Stimulated activated effector memory CD8-positive, alpha-beta T cell treated with anti-CD3 and anti-CD28 coated beads, Interleukin-12 subunit alpha, Interleukin-12 subunit beta, amount 100 ng/mL, for 72 hours (primary cell): ENCODE measurements around the gene OVOL2.
A peak's percentile ranks its signal among the peaks of the same experiment; 100 is the strongest.
"Not testable (repeated sequence)": the region's sequence is repeated elsewhere in the genome, so short reads cannot be mapped to it uniquely, and the experiment has no call there.

Experiments
- ATAC-seq: fragments of 150-1000 bp; cut with Tn5 transposase; 2 replicates; pipeline ENCODE4 v1.10.0; 2021
- DNase-seq, 2 donors: peaks; one replicate each; pipeline ENCODE4 v3.0.0; 2021 to 2022; ENCODE audit warnings: low spot score in 2 of 2
- H3K27ac Mint-ChIP-seq: one replicate; pipeline ENCODE4 v1.8.0; 2022; ENCODE audit warnings: mild to moderate bottlenecking, mixed read lengths
- H3K36me3 Mint-ChIP-seq: one replicate; pipeline ENCODE4 v1.8.0; 2022; ENCODE audit warnings: mild to moderate bottlenecking, mixed read lengths
- H3K4me1 Mint-ChIP-seq: one replicate; pipeline ENCODE4 v1.8.0; 2022; ENCODE audit warnings: mixed read lengths
- H3K4me3 Mint-ChIP-seq: one replicate; pipeline ENCODE4 v1.8.0; 2022; ENCODE audit warnings: mild to moderate bottlenecking, mixed read lengths
- H3K9me3 Mint-ChIP-seq: one replicate; pipeline ENCODE4 v1.8.0; 2022; ENCODE audit warnings: mixed read lengths

OVOL2 gene

GRCh38 chr20:18057101-18057993, at the start of gene OVOL2:
Gene OVOL2, minus strand, starts transcription at chr20:18057916. Its CDS starts 282 bp downstream, at chr20:18057634.
- Mint-ChIP-seq H3K27ac (no peak within 1 kb of the TSS), H3K9me3 (no peaks in the 10 kb centered on the region)
- ATAC-seq = no peak

DNA sequence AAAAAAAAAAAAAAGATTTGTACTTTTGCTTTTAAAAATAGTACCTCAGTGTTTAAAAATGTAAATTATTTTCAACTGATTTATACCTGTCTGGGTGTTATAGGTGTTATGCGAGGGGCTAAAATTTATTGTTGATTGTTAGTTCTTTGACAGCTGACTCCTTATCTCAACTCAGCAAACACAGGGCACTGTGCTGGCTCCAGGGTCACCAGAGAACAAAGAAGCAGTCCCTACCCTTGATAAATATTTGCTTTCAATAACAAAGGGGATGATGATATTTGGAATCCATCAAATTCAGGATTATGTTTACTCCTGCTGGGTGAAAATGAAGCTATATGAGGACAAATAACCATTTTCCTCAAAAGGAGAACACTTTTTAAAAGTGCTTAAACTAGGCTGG, 45.8 kb upstream of the OVOL2 start:
- Mint-ChIP-seq H3K4me3 (no peak overlapping the region), H3K4me1 (no peaks in the 10 kb centered on the region), H3K36me3 (no peaks in the 10 kb centered on the region), H3K9me3 (no peaks in the 10 kb centered on the region), H3K27ac (no peak overlapping the region)
- ATAC-seq = no peak
- peak in 1 of 2 donors; percentile 6 for DNase-seq

More at GRCh38 chr20:18057101-18057993, at the start of gene OVOL2:
- DNase-seq = no peak
- H3K36me3 Mint-ChIP-seq = no peaks in the 10 kb centered on the region
- H3K4me1 Mint-ChIP-seq = peaks cover 13% of the 10 kb centered on the region
- H3K4me3 Mint-ChIP-seq = peak within 1 kb of the TSS; percentile 18

DNA sequence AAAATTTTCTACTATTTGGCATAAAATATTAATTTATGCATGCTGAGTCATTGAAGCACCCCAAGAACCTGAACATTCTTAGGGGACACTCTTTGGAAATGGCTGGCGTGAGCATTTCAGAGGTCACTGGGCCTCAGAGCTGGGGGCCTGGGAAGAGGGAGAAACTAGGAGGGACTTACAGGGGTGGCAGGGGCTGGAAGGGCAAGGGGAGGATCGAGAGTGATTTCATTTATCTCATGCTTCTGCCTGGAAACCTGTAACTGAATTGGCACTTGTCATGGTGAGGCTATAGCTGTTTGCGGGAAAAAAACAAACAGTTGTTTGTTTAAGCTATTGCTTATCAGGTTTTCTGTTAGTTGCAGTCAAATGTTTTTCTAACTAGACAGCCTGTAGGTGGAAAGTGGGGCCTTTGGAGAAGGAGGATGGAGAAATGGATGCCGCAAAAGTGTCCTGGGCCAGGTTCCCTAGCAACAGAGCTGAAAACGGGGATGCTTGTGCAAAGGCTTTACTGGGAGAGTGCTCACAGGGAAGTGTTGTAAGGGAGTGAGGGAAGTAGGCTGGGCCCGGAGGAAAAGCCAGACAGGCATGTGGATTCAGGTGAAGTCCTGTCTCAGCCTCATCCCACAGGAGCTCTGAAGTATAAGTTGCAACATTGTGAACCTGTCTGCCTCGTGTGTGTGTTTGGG, 43.6 kb upstream of the OVOL2 start:
- no peaks in the 10 kb centered on the region for H3K36me3 Mint-ChIP-seq
- ATAC-seq (no peak), DNase-seq (peak in 1 of 2 donors; percentile 18)
- no peak overlapping the region for H3K4me3 Mint-ChIP-seq
- H3K4me1 Mint-ChIP-seq = no peaks in the 10 kb centered on the region
- no peak overlapping the region for H3K27ac Mint-ChIP-seq
- H3K9me3 Mint-ChIP-seq = no peaks in the 10 kb centered on the region

DNA sequence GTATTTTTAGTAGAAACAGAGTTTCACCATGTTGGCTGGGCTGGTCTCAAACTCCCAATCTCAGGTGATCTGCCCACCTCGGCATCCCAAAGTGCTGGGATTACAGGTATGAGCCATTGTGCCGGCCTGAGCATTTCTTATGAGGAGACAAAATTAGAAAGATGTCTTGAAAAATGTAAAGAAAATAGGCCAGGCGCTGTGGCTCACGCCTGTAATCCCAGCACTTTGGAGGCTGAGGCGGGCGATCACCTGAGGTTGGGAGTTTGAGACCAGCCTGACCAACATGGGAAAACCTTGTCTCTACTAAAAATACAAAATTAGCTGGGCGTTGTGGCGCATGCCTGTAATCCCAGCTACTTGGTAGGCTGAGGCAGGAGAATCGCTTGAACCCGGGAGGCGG, 42.9 kb upstream of the OVOL2 start:
- ATAC-seq, H3K4me1 Mint-ChIP-seq, H3K9me3 Mint-ChIP-seq, H3K4me3 Mint-ChIP-seq, H3K36me3 Mint-ChIP-seq, H3K27ac Mint-ChIP-seq, DNase-seq: not testable (repeated sequence)

DNA sequence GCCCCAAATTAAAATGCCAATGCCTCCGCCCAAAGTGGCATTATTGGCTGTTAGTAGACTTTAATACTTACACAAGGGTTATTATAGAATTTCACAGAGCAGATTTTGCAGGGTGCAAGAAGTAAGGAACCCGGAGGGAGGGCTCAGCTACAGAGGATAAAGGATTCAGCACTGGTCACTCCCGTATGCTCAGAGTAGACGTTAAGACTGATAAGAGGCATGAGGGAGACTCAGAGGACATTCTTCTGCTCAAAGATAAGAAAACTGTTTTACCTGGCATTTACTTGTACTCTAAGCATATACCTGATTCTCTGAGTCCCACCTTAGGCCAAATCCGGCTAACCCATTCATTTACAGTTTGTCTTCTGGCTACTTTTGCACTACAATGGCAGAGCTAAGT, 36.5 kb upstream of the OVOL2 start:
- ATAC-seq = no peak
- no peaks in the 10 kb centered on the region for H3K9me3 Mint-ChIP-seq
- H3K4me3 Mint-ChIP-seq = no peak overlapping the region

GRCh38 chr20:18093388-18093787, 35.7 kb upstream of the OVOL2 start:
- Mint-ChIP-seq H3K27ac (no peak overlapping the region), H3K4me3 (no peak overlapping the region), H3K4me1 (no peaks in the 10 kb centered on the region), H3K36me3 (peaks cover 5% of the 10 kb centered on the region), H3K9me3 (no peaks in the 10 kb centered on the region)
- ATAC-seq (no peak), DNase-seq (no peak)

More for the DNA sequence above, 36.5 kb upstream of the OVOL2 start:
- Mint-ChIP-seq H3K36me3 (no peaks in the 10 kb centered on the region), H3K4me1 (no peaks in the 10 kb centered on the region), H3K27ac (no peak overlapping the region)
- DNase-seq = no peak

DNA sequence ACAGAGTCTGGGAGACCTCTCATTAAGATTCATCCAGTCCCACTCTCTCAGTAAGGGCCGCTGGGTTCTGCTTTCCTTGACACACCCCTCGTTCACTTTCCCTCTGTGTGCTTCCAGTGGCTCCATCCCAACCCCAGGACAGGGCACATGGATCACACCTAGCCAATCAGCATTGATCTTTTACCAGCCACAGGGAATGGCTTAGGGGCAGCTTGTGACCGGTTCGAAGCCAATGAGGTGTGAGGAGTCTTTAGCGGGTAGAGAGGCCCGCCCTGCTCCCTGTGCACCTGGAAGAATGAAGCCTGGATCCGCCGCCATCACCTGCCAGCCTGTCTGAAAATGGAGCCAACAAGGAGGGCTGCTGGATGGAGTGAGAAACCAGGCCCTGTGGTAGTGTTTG, 35.2 kb upstream of the OVOL2 start:
- H3K9me3 Mint-ChIP-seq = no peaks in the 10 kb centered on the region
- H3K4me3 Mint-ChIP-seq = no peak overlapping the region

GRCh38 chr20:18091623-18092022, 33.9 kb upstream of the OVOL2 start:
- no peaks in the 10 kb centered on the region for H3K9me3 Mint-ChIP-seq
- peaks cover 5% of the 10 kb centered on the region for H3K36me3 Mint-ChIP-seq
- H3K27ac Mint-ChIP-seq = no peak overlapping the region
- no peaks in the 10 kb centered on the region for H3K4me1 Mint-ChIP-seq
- DNase-seq (no peak), ATAC-seq (no peak)
- no peak overlapping the region for H3K4me3 Mint-ChIP-seq

More for the DNA sequence above, 35.2 kb upstream of the OVOL2 start:
- H3K27ac Mint-ChIP-seq = no peak overlapping the region
- peaks cover 5% of the 10 kb centered on the region for H3K36me3 Mint-ChIP-seq
- H3K4me1 Mint-ChIP-seq = no peaks in the 10 kb centered on the region
- DNase-seq (no peak), ATAC-seq (no peak)

DNA sequence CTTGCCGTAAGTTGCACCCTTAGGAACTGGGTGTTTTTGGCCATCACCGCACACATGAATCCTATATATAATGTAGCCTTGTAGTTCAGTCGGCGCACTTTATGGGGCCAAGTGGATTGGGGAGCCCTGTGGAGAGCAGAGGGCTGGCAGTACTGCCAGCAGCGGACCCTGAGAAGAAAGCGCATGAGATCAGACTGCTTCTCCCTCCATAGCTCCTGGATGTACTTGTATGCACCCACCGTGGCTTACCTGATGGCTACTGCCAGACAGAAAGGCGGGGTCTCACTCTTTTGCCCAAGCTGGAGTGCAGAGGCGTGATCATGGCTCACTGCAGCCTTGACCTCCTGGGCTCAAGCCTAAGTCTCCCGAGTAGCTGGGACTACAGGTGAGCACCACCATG, 32.8 kb upstream of the OVOL2 start:
- ATAC-seq (no peak), DNase-seq (no peak)
- Mint-ChIP-seq H3K4me1 (no peaks in the 10 kb centered on the region), H3K4me3 (no peak overlapping the region), H3K36me3 (peaks cover 5% of the 10 kb centered on the region), H3K27ac (no peak overlapping the region), H3K9me3 (no peaks in the 10 kb centered on the region)

DNA sequence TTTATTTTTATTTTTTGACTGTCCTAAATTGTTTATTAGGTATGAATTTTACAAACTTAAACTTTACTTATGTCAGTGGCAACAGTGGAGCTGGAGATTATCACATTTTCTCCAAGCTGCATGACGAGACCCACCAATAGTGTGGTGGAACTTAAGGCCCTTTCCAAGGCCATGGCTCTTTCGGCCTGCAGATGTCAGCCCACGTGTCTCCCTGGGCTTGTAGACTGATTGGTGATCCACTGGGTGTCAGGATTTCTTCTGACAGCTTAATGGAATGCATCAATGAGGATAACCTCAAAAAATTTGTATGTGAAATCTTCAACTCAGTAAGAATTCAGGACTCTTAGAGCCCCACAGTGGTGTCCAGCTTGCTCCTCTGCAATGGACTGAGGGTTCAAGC, 32.3 kb upstream of the OVOL2 start:
- DNase-seq = no peak
- no peak for ATAC-seq
- Mint-ChIP-seq H3K9me3 (no peaks in the 10 kb centered on the region), H3K27ac (no peak overlapping the region), H3K36me3 (peaks cover 5% of the 10 kb centered on the region), H3K4me3 (no peak overlapping the region), H3K4me1 (no peaks in the 10 kb centered on the region)

DNA sequence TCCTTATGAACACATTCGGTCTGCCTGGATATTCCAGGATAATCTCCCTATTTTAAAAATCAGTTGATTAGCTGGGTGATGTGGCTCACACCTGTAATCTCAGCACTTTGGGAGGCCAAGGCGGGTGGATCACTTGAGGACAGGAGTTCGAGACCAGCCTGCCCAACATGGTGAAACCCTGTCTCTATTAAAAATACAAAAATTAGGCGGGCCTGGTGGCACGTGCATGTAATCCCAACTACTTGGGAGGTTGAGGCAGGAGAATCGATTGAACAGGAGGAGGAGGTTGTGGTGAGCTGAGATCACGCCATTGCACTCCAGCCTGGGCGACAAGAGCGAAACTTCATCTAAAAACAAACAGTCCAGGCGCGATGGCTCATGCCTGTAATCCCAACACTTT, 31.1 kb upstream of the OVOL2 start:
- H3K4me3 Mint-ChIP-seq, H3K9me3 Mint-ChIP-seq, H3K4me1 Mint-ChIP-seq, H3K27ac Mint-ChIP-seq, ATAC-seq, DNase-seq, H3K36me3 Mint-ChIP-seq: not testable (repeated sequence)

DNA sequence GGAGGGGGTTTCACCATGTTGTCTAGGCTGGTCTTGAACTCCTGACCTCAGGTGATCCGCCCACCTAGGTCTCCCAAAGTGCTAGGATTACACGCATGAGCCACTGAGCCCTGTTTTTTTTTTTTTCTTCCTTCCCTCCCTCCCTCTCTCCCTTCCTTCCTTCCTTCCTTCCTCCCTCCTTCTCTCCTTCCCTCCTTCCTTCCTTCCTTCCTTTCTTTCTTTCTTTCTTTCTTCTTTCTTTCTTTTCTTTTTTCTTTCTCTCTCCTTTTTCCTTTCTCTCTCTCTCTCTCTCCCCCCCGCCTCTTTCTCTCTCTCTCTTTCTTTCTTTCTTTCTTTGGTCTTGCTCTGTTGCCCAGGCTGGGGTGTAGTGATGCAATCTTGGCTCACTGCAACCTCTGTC, 30.6 kb upstream of the OVOL2 start:
- H3K4me3 Mint-ChIP-seq, DNase-seq, H3K9me3 Mint-ChIP-seq, H3K27ac Mint-ChIP-seq, H3K36me3 Mint-ChIP-seq, H3K4me1 Mint-ChIP-seq, ATAC-seq: not testable (repeated sequence)

DNA sequence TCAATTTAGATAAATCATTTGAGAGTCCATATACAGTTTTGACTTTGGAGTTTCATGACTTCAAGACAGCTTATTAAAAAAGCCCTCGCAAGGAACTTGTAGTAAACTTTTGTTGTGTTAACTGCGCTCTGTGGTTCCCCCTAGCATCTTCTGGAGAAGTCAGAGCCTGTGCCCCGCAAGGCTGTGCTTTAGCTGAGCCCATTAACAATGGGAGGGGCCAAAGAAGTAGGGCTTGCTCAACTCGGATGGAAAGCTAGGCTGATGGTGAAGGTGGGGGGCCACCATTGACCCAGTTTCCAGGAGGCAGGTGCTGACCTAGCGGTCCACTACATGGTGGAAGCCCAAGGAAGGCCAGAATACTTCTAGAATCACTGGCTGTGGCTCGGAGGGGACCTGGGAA, 29.3 kb upstream of the OVOL2 start:
- H3K27ac Mint-ChIP-seq = no peak overlapping the region
- peaks cover 5% of the 10 kb centered on the region for H3K36me3 Mint-ChIP-seq
- no peaks in the 10 kb centered on the region for H3K9me3 Mint-ChIP-seq
- H3K4me1 Mint-ChIP-seq = no peaks in the 10 kb centered on the region
- no peak for ATAC-seq
- DNase-seq = no peak
- no peak overlapping the region for H3K4me3 Mint-ChIP-seq

DNA sequence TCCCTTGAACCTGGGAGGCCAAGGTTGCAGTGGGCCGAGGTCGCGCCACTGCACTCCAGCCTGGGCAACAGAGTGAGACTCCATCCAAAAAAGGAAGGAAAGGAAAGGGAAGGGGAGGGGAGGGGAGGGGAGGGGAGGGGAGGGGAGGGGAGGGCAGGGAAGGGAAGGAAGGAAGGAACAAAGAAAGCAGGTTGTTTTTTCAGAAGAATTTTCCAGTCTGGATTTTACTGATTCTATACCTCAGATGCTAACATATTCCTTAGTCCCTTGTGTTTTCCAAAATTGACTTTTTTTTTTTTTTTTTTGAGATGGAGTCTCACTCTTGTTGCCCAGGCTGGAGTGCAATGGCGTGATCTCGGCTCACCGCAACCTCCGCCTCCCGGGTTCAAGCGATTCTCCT, 23.1 kb upstream of the OVOL2 start:
- not testable (repeated sequence) for H3K27ac Mint-ChIP-seq, H3K4me3 Mint-ChIP-seq, H3K9me3 Mint-ChIP-seq, H3K4me1 Mint-ChIP-seq, DNase-seq, ATAC-seq, H3K36me3 Mint-ChIP-seq

- DNase-seq (no peak), ATAC-seq (no peak)
- Mint-ChIP-seq H3K4me1 (no peaks in the 10 kb centered on the region), H3K27ac (no peak overlapping the region), H3K4me3 (no peak overlapping the region), H3K36me3 (no peaks in the 10 kb centered on the region), H3K9me3 (no peaks in the 10 kb centered on the region)
Measured at GRCh38 chr20:18079756-18080353, 22.1 kb upstream of the OVOL2 start.

- DNase-seq = no peak
- no peak for ATAC-seq
- Mint-ChIP-seq H3K4me3 (no peak overlapping the region), H3K27ac (no peak overlapping the region), H3K4me1 (no peaks in the 10 kb centered on the region), H3K9me3 (no peaks in the 10 kb centered on the region), H3K36me3 (no peaks in the 10 kb centered on the region)
Measured at GRCh38 chr20:18077157-18077556, 19.4 kb upstream of the OVOL2 start.
